ENCODE data around the gene ST8SIA4.

DNA sequence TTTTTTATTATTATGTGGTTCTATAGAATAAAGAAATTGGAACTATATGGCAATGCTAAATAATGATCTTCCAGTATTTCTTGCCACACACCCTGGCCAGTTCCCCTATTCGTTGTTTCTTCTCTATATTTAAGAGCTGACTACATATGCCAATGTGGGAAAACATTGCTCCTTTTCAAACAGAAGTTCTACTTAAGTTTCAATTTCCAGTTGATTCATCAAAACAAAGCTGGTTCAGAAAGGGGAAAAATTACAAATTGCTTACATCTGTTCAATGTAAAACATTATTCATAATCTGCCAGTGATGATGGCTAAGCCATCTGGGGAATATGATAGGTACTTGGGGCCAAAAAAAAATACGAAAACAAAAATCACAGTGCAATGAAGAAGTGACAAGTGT lies 76.9 kb downstream of the ST8SIA4 start:
- TF ChIP-seq, protein P1, sequence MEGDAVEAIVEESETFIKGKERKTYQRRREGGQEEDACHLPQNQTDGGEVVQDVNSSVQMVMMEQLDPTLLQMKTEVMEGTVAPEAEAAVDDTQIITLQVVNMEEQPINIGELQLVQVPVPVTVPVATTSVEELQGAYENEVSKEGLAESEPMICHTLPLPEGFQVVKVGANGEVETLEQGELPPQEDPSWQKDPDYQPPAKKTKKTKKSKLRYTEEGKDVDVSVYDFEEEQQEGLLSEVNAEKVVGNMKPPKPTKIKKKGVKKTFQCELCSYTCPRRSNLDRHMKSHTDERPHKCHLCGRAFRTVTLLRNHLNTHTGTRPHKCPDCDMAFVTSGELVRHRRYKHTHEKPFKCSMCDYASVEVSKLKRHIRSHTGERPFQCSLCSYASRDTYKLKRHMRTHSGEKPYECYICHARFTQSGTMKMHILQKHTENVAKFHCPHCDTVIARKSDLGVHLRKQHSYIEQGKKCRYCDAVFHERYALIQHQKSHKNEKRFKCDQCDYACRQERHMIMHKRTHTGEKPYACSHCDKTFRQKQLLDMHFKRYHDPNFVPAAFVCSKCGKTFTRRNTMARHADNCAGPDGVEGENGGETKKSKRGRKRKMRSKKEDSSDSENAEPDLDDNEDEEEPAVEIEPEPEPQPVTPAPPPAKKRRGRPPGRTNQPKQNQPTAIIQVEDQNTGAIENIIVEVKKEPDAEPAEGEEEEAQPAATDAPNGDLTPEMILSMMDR (IDR thresholded peaks at IDR 0.05; ENCODE audit: low read length), result no peak
- no peak for TF ChIP-seq EZH2 (optimal IDR thresholded peaks at IDR 0.05; ENCODE audit: low read depth, low read length)
